ENCODE results near the gene CADM1.

Gene CADM1

DNA sequence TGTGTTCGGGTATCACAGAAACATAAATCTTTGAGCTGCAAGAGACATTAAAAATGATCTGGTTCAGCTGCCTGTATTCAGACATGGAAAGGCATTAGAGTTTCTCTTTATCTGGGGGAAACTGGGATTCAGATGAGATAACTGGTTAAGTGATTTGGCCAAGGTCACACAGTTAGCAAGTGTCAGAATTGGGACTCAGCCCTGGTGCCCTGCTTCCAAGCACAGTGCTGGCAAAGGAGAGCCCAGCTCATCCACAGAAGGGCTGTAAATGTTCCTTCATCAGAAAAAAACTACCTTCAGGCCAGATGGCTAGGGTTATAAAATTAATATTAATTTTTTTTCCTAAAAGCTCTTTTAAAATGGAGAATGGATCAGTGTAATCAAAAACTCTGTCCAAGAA, 20.4 kb upstream of the CADM1 start:
- no peak for DNase-seq (ENCODE audit: low spot score)
- Histone ChIP-seq H3K9me3 (ENCODE audit: severe bottlenecking) (no peaks in the 10 kb centered on the region), H3K36me3 (ENCODE audit: low read depth) (no peaks in the 10 kb centered on the region), H3K4me3 (ENCODE audit: severe bottlenecking) (no peak overlapping the region), H3K4me1 (ENCODE audit: insufficient read depth, poor library complexity, severe bottlenecking) (no peaks in the 10 kb centered on the region), H3K27me3 (ENCODE audit: insufficient read depth, poor library complexity, severe bottlenecking) (no peaks in the 10 kb centered on the region), H3K27ac (ENCODE audit: poor library complexity, severe bottlenecking) (no peak overlapping the region)
- no peak for ATAC-seq (ENCODE audit: low read depth)
- TF ChIP-seq, protein P1, sequence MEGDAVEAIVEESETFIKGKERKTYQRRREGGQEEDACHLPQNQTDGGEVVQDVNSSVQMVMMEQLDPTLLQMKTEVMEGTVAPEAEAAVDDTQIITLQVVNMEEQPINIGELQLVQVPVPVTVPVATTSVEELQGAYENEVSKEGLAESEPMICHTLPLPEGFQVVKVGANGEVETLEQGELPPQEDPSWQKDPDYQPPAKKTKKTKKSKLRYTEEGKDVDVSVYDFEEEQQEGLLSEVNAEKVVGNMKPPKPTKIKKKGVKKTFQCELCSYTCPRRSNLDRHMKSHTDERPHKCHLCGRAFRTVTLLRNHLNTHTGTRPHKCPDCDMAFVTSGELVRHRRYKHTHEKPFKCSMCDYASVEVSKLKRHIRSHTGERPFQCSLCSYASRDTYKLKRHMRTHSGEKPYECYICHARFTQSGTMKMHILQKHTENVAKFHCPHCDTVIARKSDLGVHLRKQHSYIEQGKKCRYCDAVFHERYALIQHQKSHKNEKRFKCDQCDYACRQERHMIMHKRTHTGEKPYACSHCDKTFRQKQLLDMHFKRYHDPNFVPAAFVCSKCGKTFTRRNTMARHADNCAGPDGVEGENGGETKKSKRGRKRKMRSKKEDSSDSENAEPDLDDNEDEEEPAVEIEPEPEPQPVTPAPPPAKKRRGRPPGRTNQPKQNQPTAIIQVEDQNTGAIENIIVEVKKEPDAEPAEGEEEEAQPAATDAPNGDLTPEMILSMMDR (IDR thresholded peaks at IDR 0.05; ENCODE audit: poor library complexity, severe bottlenecking) = no peak

DNA sequence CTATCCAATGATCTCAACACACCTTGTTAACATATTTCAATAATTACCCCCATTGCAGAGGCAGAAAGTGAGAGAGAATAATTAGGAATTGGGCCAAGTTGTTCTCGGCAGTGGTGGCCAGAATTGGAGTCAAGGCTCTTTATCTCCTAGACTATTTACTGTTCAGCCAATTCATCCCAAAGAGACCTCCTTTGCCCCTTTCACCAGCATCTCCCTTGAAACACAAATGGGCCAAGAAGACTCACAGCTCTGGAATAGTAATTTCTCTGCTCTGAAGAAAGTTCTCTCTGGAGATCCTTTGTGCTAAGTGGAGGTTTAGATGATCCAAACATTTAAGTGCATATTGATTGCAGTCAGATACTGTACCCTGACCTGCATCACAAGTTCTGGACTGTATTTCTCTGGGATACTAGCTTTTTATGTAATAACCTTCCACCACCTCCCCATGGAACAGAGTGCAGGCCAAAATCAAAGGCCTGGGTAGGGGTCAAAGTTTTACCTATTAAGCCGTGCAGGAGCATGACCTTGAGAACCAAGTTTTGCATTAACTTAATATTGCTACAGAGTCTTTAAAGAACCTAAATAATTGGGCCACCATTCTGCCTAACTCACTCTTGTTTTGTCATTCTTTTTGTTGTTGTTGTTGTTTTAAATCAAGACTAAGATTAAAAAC, 19.6 kb upstream of the CADM1 start:
- H3K4me1 ChIP-seq (ENCODE audit: insufficient read depth, poor library complexity, severe bottlenecking) = no peaks in the 10 kb centered on the region
- H3K27me3 ChIP-seq (ENCODE audit: insufficient read depth, poor library complexity, severe bottlenecking) = no peaks in the 10 kb centered on the region
- no peak overlapping the region for H3K27ac ChIP-seq (ENCODE audit: poor library complexity, severe bottlenecking)
- TF ChIP-seq, protein P1 (IDR thresholded peaks at IDR 0.05; ENCODE audit: poor library complexity, severe bottlenecking) = no peak
- ATAC-seq (ENCODE audit: low read depth) (no peak), DNase-seq (ENCODE audit: low spot score) (no peak)
- no peaks in the 10 kb centered on the region for H3K9me3 ChIP-seq (ENCODE audit: severe bottlenecking)
- H3K4me3 ChIP-seq (ENCODE audit: severe bottlenecking) = no peak overlapping the region
- H3K36me3 ChIP-seq (ENCODE audit: low read depth) = no peaks in the 10 kb centered on the region

DNA sequence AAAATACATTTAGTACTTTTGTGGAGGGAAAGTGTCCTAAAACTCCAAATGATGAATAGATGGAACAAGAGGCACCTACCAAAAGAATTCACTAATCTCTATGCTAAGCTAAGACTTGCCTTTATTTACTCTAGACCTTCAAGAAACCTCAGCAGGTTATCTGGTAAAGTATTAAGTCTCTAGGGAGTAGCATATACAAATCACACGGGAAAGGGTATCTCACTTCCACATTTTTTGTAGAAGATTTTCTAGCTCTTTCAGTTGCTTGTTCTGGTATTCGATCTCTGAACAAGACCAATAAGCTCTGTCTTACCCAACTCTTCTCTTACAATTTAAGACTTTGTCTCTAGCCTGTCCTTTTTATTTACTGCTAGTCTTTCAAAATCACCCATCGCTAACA, 18.1 kb upstream of the CADM1 start:
- Histone ChIP-seq H3K4me3 (ENCODE audit: severe bottlenecking) (no peak overlapping the region), H3K36me3 (ENCODE audit: low read depth) (no peaks in the 10 kb centered on the region), H3K27ac (ENCODE audit: poor library complexity, severe bottlenecking) (no peak overlapping the region), H3K4me1 (ENCODE audit: insufficient read depth, poor library complexity, severe bottlenecking) (no peaks in the 10 kb centered on the region), H3K27me3 (ENCODE audit: insufficient read depth, poor library complexity, severe bottlenecking) (no peaks in the 10 kb centered on the region), H3K9me3 (ENCODE audit: severe bottlenecking) (no peaks in the 10 kb centered on the region)
- DNase-seq (ENCODE audit: low spot score) = no peak
- no peak for ATAC-seq (ENCODE audit: low read depth)
- TF ChIP-seq, protein P1 (IDR thresholded peaks at IDR 0.05; ENCODE audit: poor library complexity, severe bottlenecking) = no peak

DNA sequence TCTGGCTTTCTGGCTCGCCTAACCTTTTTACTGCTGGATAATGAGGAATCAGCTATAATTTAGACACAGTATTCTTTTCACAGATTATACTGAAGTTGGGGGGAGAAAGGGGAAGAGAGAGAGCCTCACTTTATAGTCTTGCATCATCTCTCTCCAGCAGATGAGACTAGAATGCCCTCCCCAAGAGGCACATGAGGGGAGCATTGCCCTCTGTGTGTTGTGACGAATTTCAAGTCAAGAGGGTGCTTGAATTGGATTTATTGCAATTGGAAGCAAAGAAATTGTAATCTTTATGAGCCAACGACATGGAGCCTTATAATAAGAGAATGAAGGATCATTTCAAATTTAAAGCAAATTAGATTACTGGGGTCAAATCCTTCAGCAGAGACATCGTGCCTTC, 17.6 kb upstream of the CADM1 start:
- DNase-seq (ENCODE audit: low spot score) (no peak), ATAC-seq (ENCODE audit: low read depth) (no peak)
- no peak overlapping the region for H3K27ac ChIP-seq (ENCODE audit: poor library complexity, severe bottlenecking)
- no peaks in the 10 kb centered on the region for H3K36me3 ChIP-seq (ENCODE audit: low read depth)
- no peaks in the 10 kb centered on the region for H3K27me3 ChIP-seq (ENCODE audit: insufficient read depth, poor library complexity, severe bottlenecking)
- H3K4me1 ChIP-seq (ENCODE audit: insufficient read depth, poor library complexity, severe bottlenecking) = no peaks in the 10 kb centered on the region
- no peak overlapping the region for H3K4me3 ChIP-seq (ENCODE audit: severe bottlenecking)
- TF ChIP-seq, protein P1 (IDR thresholded peaks at IDR 0.05; ENCODE audit: poor library complexity, severe bottlenecking) = no peak
- H3K9me3 ChIP-seq (ENCODE audit: severe bottlenecking) = no peaks in the 10 kb centered on the region

DNA sequence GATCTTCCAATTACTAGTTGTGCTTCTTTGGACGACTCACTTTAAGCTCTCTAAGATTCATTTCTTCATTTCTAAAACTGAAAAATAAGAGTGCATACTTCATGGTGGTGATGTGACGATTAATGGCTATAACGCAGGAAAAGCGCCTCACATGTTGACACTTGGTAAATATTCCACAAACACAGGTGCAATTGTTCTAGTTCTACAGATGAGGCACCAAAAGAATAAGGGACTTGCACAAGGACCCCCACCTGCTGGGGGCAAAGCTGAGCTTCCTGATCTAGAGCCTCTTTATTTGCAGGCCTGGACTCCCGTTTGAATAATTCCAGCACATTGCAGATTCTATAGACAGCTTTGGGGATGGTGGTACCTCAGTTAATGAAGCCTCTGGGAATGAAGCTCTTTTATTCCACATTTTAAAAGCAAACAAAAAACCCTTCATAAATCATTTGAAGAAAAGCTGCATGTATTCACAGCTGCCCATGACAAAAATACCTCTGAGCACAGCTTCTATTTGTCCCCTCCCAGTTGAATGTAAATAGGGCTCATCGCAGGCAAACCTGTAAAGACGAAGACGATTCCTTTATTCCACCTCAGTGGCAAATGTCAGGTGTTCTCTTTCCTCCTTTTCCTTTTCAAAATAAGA, 14.9 kb upstream of the CADM1 start:
- no peaks in the 10 kb centered on the region for H3K4me1 ChIP-seq (ENCODE audit: insufficient read depth, poor library complexity, severe bottlenecking)
- no peak for DNase-seq (ENCODE audit: low spot score)
- peaks cover 3% of the 10 kb centered on the region for H3K27me3 ChIP-seq (ENCODE audit: insufficient read depth, poor library complexity, severe bottlenecking)
- no peak overlapping the region for H3K4me3 ChIP-seq (ENCODE audit: severe bottlenecking)
- no peak for ATAC-seq (ENCODE audit: low read depth)
- H3K36me3 ChIP-seq (ENCODE audit: low read depth) = no peaks in the 10 kb centered on the region
- no peak overlapping the region for H3K27ac ChIP-seq (ENCODE audit: poor library complexity, severe bottlenecking)
- no peaks in the 10 kb centered on the region for H3K9me3 ChIP-seq (ENCODE audit: severe bottlenecking)
- TF ChIP-seq, protein P1 (IDR thresholded peaks at IDR 0.05; ENCODE audit: poor library complexity, severe bottlenecking) = no peak

Data from RWPE2 (cell line).